ENCODE measurements around the gene SRSF4.

DNA sequence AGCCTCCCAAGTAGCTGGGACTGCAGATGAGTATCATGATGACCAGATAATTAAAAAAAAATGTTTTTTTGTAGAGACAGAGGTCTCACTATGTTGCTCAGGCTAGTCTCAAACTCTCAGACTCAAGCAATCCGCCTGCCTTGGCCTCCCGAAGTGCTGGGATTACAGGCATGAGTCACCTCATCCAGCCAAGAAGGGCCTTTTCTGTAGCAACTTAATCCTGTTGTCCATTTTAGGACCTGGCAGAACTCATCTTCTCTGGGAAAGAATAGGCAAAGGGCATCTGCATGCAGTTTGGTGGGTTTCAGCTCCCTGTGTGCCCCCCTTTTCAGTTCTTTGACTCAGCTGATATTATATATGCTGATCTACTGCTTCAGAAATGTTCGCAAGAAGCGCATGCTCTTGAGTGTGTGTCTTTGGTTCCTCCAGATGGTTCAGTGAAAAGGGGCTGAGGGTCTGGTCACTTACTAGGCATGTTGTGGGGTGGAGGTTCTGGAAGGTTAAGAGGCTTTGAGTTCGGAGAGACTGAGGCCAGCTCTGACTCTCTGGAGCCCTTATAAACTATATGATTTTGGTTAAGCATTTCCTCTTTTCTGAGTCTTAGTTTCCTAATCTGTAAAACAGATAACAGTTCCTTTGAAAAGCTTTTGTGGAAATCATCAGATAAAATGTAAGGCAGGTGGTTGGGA lies 19.4 kb upstream of the SRSF4 start:
- TF ChIP-seq, protein P1, sequence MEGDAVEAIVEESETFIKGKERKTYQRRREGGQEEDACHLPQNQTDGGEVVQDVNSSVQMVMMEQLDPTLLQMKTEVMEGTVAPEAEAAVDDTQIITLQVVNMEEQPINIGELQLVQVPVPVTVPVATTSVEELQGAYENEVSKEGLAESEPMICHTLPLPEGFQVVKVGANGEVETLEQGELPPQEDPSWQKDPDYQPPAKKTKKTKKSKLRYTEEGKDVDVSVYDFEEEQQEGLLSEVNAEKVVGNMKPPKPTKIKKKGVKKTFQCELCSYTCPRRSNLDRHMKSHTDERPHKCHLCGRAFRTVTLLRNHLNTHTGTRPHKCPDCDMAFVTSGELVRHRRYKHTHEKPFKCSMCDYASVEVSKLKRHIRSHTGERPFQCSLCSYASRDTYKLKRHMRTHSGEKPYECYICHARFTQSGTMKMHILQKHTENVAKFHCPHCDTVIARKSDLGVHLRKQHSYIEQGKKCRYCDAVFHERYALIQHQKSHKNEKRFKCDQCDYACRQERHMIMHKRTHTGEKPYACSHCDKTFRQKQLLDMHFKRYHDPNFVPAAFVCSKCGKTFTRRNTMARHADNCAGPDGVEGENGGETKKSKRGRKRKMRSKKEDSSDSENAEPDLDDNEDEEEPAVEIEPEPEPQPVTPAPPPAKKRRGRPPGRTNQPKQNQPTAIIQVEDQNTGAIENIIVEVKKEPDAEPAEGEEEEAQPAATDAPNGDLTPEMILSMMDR (IDR thresholded peaks at IDR 0.05; ENCODE audit: control extremely low read depth in 1 of 3, insufficient read depth in 1 of 3, low read depth in 1 of 3, low read length in 3 of 3) = no peak
- no peak for TF ChIP-seq RAD21 (IDR thresholded peaks at IDR 0.05 in 1 of 2, conservative IDR thresholded peaks at IDR 0.05 in 1 of 2; ENCODE audit: low read depth in 2 of 2, low read length in 2 of 2)

Data from H1 (cell line).